SU-DHL-6 (cell line): ENCODE results near the gene OR10A3.

Source experiments
- H2AFZ ChIP-seq: fragments of 200-600 bp; sonication (generic); 2 replicates; pipeline ENCODE4 v1.6.1; 2014; ENCODE audit warnings: low read depth, mild to moderate bottlenecking, moderate library complexity, mixed read lengths, antibody characterized with exemption, low read length; ENCODE audit not compliant: severe bottlenecking
- H3F3A ChIP-seq: fragments of 200-600 bp; shearing (Covaris generic); 2 replicates; pipeline ENCODE4 v1.6.0; 2016; ENCODE audit warnings: antibody characterized with exemption, mild to moderate bottlenecking; ENCODE audit not compliant: insufficient read depth
- H3K27ac ChIP-seq: fragments of 200-600 bp; sonication (generic); 2 replicates; pipeline ENCODE4 v1.5.1; 2016; ENCODE audit warnings: low read depth, mild to moderate bottlenecking, low read length, moderate library complexity, mixed read lengths
- H3K27me3 ChIP-seq: fragments of 200-600 bp; sonication (generic), shearing (Covaris generic); 2 replicates; pipeline ENCODE4 v1.6.0; 2014; ENCODE audit warnings: mild to moderate bottlenecking, low read length
- H3K36me3 ChIP-seq: fragments of 200-600 bp; sonication (generic); 2 replicates; pipeline ENCODE4 v1.6.1; 2014; ENCODE audit warnings: mild to moderate bottlenecking, low read length, mixed read lengths
- H3K4me2 ChIP-seq: fragments of 300-600, 200-600 bp; shearing (Covaris generic), sonication (generic); 2 replicates; pipeline ENCODE4 v1.6.0; 2014; ENCODE audit warnings: low read length, low read depth, mild to moderate bottlenecking; ENCODE audit not compliant: poor library complexity, severe bottlenecking
- H3K4me3 ChIP-seq: fragments of 200-600 bp; sonication (generic); 2 replicates; pipeline ENCODE4 v1.5.1; 2014; ENCODE audit warnings: antibody characterized with exemption, low read length, mild to moderate bottlenecking, mixed read lengths; ENCODE audit not compliant: insufficient read depth, poor library complexity, severe bottlenecking
- H3K79me2 ChIP-seq: fragments of 200-600 bp; sonication (generic); 2 replicates; pipeline ENCODE4 v1.6.1; 2014; ENCODE audit warnings: mild to moderate bottlenecking, low read length, moderate library complexity; ENCODE audit not compliant: insufficient read depth
- H3K9ac ChIP-seq: fragments of 200-600 bp; sonication (generic); 2 replicates; pipeline ENCODE4 v1.7.0; 2014; ENCODE audit warnings: mild to moderate bottlenecking, low read length
- H3K9me2 ChIP-seq: fragments of 200-600 bp; sonication (generic); replicated peaks from 2 replicates; pipeline ENCODE4 v1.6.1; 2014; ENCODE audit warnings: low read length; ENCODE audit not compliant: insufficient read depth
- H3K9me3 ChIP-seq: fragments of 200-600 bp; sonication (generic); 2 replicates; pipeline ENCODE4 v1.6.1; 2014; ENCODE audit warnings: low read length, mixed read lengths; ENCODE audit not compliant: insufficient read depth
- H4K20me1 ChIP-seq: fragments of 200-600 bp; sonication (generic); 2 replicates; pipeline ENCODE4 v1.6.1; 2014; ENCODE audit warnings: low read depth, mild to moderate bottlenecking, antibody characterized with exemption, low read length, moderate library complexity, mixed read lengths
- EZH2phosphoT487 ChIP-seq: fragments of 200-600 bp; sonication (generic), shearing (Covaris generic); conservative IDR thresholded peaks from 2 replicates; pipeline ENCODE4 v1.6.1; 2018; ENCODE audit warnings: mild to moderate bottlenecking, antibody characterized with exemption, low read length, moderate library complexity, mixed read lengths
- TF ChIP-seq, protein P1 (sequence below): fragments of 200-600 bp; sonication (generic); IDR thresholded peaks from one replicate; pipeline ENCODE4 v1.5.1; 2017; ENCODE audit warnings: antibody characterized with exemption, mild to moderate bottlenecking, low read length, moderate library complexity; ENCODE audit not compliant: insufficient read depth, poor library complexity, severe bottlenecking

The OR10A3 gene

GRCh38 chr11:7982582-7983119 lies 41.1 kb upstream of the OR10A3 start:
- Histone ChIP-seq H4K20me1 (peaks cover under 1% of the 10 kb centered on the region; the same call in 1 of the 2 replicates), H2AFZ (no peak overlapping the region), H3F3A (no peaks in the 10 kb centered on the region), H3K4me3 (no peak overlapping the region), H3K9me2 (no peaks in the 10 kb centered on the region), H3K36me3 (no peaks in the 10 kb centered on the region), H3K79me2 (peaks cover 5% of the 10 kb centered on the region), H3K27me3 (no peaks in the 10 kb centered on the region), H3K27ac (no peak overlapping the region), H3K9me3 (no peaks in the 10 kb centered on the region), H3K4me2 (no peak overlapping the region), H3K9ac (no peak overlapping the region)
- no peak for TF ChIP-seq EZH2phosphoT487
- TF ChIP-seq, protein P1, sequence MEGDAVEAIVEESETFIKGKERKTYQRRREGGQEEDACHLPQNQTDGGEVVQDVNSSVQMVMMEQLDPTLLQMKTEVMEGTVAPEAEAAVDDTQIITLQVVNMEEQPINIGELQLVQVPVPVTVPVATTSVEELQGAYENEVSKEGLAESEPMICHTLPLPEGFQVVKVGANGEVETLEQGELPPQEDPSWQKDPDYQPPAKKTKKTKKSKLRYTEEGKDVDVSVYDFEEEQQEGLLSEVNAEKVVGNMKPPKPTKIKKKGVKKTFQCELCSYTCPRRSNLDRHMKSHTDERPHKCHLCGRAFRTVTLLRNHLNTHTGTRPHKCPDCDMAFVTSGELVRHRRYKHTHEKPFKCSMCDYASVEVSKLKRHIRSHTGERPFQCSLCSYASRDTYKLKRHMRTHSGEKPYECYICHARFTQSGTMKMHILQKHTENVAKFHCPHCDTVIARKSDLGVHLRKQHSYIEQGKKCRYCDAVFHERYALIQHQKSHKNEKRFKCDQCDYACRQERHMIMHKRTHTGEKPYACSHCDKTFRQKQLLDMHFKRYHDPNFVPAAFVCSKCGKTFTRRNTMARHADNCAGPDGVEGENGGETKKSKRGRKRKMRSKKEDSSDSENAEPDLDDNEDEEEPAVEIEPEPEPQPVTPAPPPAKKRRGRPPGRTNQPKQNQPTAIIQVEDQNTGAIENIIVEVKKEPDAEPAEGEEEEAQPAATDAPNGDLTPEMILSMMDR, result no peak

DNA sequence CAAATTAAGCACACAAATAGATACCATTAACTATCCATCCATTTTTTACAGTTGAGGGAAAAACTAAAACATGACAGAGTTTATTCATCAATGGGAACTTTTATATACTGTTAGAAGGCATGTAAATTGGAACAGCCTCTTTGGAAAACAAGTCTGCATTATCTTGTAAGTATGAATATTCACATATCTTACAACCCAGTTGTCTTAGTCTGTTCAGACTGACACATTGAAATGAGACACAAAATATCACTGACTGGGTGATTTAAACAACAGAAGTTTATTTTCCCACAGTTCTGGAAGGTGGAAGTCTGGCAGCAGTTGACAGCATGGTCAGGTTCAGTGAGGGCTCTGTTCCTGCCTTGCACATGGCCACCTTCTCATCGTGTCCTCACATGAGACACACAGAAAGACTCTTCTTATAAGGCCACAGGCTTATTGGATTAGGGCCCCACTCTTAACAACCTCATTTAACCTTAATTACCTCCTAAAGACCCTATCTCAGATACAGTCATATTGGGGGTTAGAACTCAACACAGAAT lies 40.2 kb upstream of the OR10A3 start:
- TF ChIP-seq, protein P1, result no peak
- no peak for TF ChIP-seq EZH2phosphoT487
- H3K27me3 ChIP-seq, result no peaks in the 10 kb centered on the region
- H3K36me3 ChIP-seq, result no peaks in the 10 kb centered on the region
- H3K9ac ChIP-seq, result no peak overlapping the region
- no peak overlapping the region for H3K4me3 ChIP-seq
- H3F3A ChIP-seq, result no peaks in the 10 kb centered on the region
- H4K20me1 ChIP-seq, result no peaks in the 10 kb centered on the region
- H3K27ac ChIP-seq, result no peak overlapping the region
- no peak overlapping the region for H3K4me2 ChIP-seq
- H2AFZ ChIP-seq, result no peak overlapping the region
- no peaks in the 10 kb centered on the region for H3K79me2 ChIP-seq
- no peaks in the 10 kb centered on the region for H3K9me2 ChIP-seq
- H3K9me3 ChIP-seq, result no peaks in the 10 kb centered on the region

GRCh38 chr11:7977232-7977917 lies 35.9 kb upstream of the OR10A3 start:
- H3K79me2 ChIP-seq, result no peaks in the 10 kb centered on the region
- H2AFZ ChIP-seq, result no peak overlapping the region
- no peak overlapping the region for H3K4me3 ChIP-seq
- no peaks in the 10 kb centered on the region for H3K27me3 ChIP-seq
- no peak overlapping the region for H3K27ac ChIP-seq
- no peak overlapping the region for H3K4me2 ChIP-seq
- no peaks in the 10 kb centered on the region for H3K9me2 ChIP-seq
- TF ChIP-seq, protein P1, result no peak
- no peak for TF ChIP-seq EZH2phosphoT487
- H3K9me3 ChIP-seq, result no peaks in the 10 kb centered on the region
- no peak overlapping the region for H3K9ac ChIP-seq
- no peaks in the 10 kb centered on the region for H3F3A ChIP-seq
- no peaks in the 10 kb centered on the region for H3K36me3 ChIP-seq
- no peaks in the 10 kb centered on the region for H4K20me1 ChIP-seq
